Fibroblast of lung (primary cell): ENCODE results near the gene ADAMTS17.

Experiments
- CTCF ChIP-seq, 2 donors: IDR thresholded peaks in 1 of 2; conservative IDR thresholded peaks in 1 of 2; 1 replicate in 1 of 2; 2 replicates in 1 of 2; pipeline ENCODE4 v1.5.1; 2011 to 2012; ENCODE audit warnings: low read length in 2 of 2, control low read depth in 1 of 2, inconsistent platforms in 1 of 2, low read depth in 1 of 2, mild to moderate bottlenecking in 1 of 2
- EZH2 ChIP-seq: IDR thresholded peaks from 2 replicates; pipeline ENCODE4 v1.5.1; 2012; ENCODE audit warnings: low read length, control low read depth, mild to moderate bottlenecking; ENCODE audit errors: missing control alignments

- TF ChIP-seq CTCF (conservative IDR thresholded peaks at IDR 0.05 in 1 of 2, IDR thresholded peaks at IDR 0.05 in 1 of 2; ENCODE audit: low read depth in 1 of 2, low read length in 2 of 2), result no peak
- TF ChIP-seq EZH2, result no peak
These were observed 182.3 kb downstream of the ADAMTS17 start for GRCh38 chr15:100159436-100159835.
